H1 (cell line): Measurements from ENCODE around the gene TMEM120B. TPM values are rescaled to one million over a fixed set of nuclear protein-coding genes. Genes with fewer than 3 reads are reported as not detected.

Source experiments
- CTCF ChIA-PET: fragments of 300-600 bp; sonication (Branson Sonifier 250); formaldehyde crosslinking; loops from one replicate; lab custom pipeline; 2021; ENCODE audit not compliant: partially characterized antibody; lab: Charles Lee
- POLR2A ChIA-PET: fragments of 300-600 bp; sonication (Branson Sonifier 250); formaldehyde crosslinking; loops from one replicate; lab custom pipeline; 2021; ENCODE audit warnings: inconsistent platforms; ENCODE audit not compliant: partially characterized antibody; lab: Charles Lee
- DNase-seq, 2 experiments: peaks; one replicate each; pipeline versions ENCODE4 v3.0.0 to v3.0.0-alpha.2; 2010 to 2022; ENCODE audit warnings: low spot score in 2 of 2, low read depth in 1 of 2, mixed read lengths in 1 of 2
- FAIRE-seq: peaks from 2 replicates; lab custom pipeline; 2011; peaks lifted over from hg19 to GRCh38; lab: Jason Lieb, UNC
- H2AFZ ChIP-seq: 2 replicates; pipeline ENCODE4 v1.8.1; 2012; ENCODE audit warnings: low read length, inconsistent platforms
- H2AK5ac ChIP-seq: 2 replicates; pipeline ENCODE4 v1.6.1; 2013; ENCODE audit warnings: low read depth, low read length
- H2BK120ac ChIP-seq: replicated peaks from 2 replicates; pipeline ENCODE3; 2013; ENCODE audit warnings: low read depth, low read length, inconsistent platforms
- H2BK12ac ChIP-seq: 2 replicates; pipeline ENCODE4 v1.6.1; 2013; ENCODE audit warnings: low read depth, low read length
- H2BK15ac ChIP-seq: 2 replicates; pipeline ENCODE4 v1.6.1; 2013; ENCODE audit warnings: low read length
- H2BK20ac ChIP-seq: 2 replicates; pipeline ENCODE4 v1.6.1; 2013; ENCODE audit warnings: low read length
- H2BK5ac ChIP-seq: 2 replicates; pipeline ENCODE4 v1.6.1; 2013; ENCODE audit warnings: low read depth, low read length
- H3K14ac ChIP-seq: 2 replicates; pipeline ENCODE4 v1.6.1; 2013; ENCODE audit warnings: inconsistent platforms; ENCODE audit not compliant: insufficient read length
- H3K18ac ChIP-seq: 2 replicates; pipeline ENCODE4 v1.6.1; 2013; ENCODE audit warnings: low read length; ENCODE audit errors: extremely low read depth
- H3K23ac ChIP-seq: 2 replicates; pipeline ENCODE4 v1.6.1; 2013; ENCODE audit warnings: inconsistent platforms; ENCODE audit not compliant: insufficient read length
- H3K23me2 ChIP-seq: 2 replicates; pipeline ENCODE4 v1.6.1; 2013; ENCODE audit warnings: low read depth, low read length
- H3K27ac ChIP-seq: 2 replicates; pipeline ENCODE4 v1.6.1; 2011; ENCODE audit warnings: low read depth, low read length, inconsistent platforms
- H3K27me3 ChIP-seq, 4 experiments: replicated peaks in 1 of 4; 1 replicate in 1 of 4; 2 replicates in 3 of 4; pipeline versions ENCODE4 v1.6.1 to v1.8.1; 2011 to 2013; ENCODE audit warnings: low read length in 3 of 4, mild to moderate bottlenecking in 3 of 4, inconsistent platforms in 2 of 4, mixed read lengths in 2 of 4, moderate library complexity in 1 of 4; ENCODE audit not compliant: control insufficient read depth in 3 of 4, insufficient read depth in 3 of 4; ENCODE audit errors: extremely low read depth in 1 of 4
- H3K36me3 ChIP-seq, 4 experiments: 2 replicates each; pipeline versions ENCODE4 v1.6.1 to v1.8.1; 2011 to 2013; ENCODE audit warnings: mild to moderate bottlenecking in 4 of 4, low read length in 3 of 4, moderate library complexity in 2 of 4, control low read depth in 1 of 4, inconsistent platforms in 1 of 4; ENCODE audit not compliant: insufficient read depth in 4 of 4, control insufficient read depth in 2 of 4
- H3K4ac ChIP-seq: replicated peaks from 2 replicates; pipeline ENCODE3; 2013; ENCODE audit warnings: low read length, low read depth, mixed read lengths, inconsistent platforms; ENCODE audit not compliant: insufficient read length
- H3K4me1 ChIP-seq, 4 experiments: replicated peaks in 1 of 4; 1 replicate in 1 of 4; 2 replicates in 3 of 4; pipeline versions ENCODE4 v1.6.1 to v1.8.1; 2011 to 2013; ENCODE audit warnings: low read length in 3 of 4, inconsistent platforms in 2 of 4, mixed read lengths in 1 of 4; ENCODE audit not compliant: insufficient read depth in 4 of 4, control insufficient read depth in 3 of 4
- H3K4me2 ChIP-seq, 2 experiments: 2 replicates each; pipeline versions ENCODE4 v1.6.1 to v1.8.1; 2011 to 2013; ENCODE audit warnings: low read depth in 2 of 2, low read length in 2 of 2, control low read depth in 1 of 2, inconsistent platforms in 1 of 2, mild to moderate bottlenecking in 1 of 2; ENCODE audit not compliant: insufficient read depth in 1 of 2
- H3K4me3 ChIP-seq, 4 experiments: fragments of 200-600, 300-600 bp in 1 of 4; sonication (generic), shearing (Covaris generic), sonication (Bioruptor Twin) in 1 of 4; 2 replicates each; pipeline versions ENCODE4 v1.5.1 to v1.8.1; 2011 to 2016; ENCODE audit warnings: low read length in 4 of 4, low read depth in 3 of 4, control low read depth in 2 of 4, inconsistent platforms in 2 of 4, mild to moderate bottlenecking in 2 of 4, mixed read lengths in 1 of 4, moderate library complexity in 1 of 4; ENCODE audit not compliant: insufficient read depth in 2 of 4; ENCODE audit errors: extremely low read depth in 1 of 4
- H3K56ac ChIP-seq: replicated peaks from 2 replicates; pipeline ENCODE3; 2013; ENCODE audit warnings: low read depth, mild to moderate bottlenecking, mixed read lengths, low read length, inconsistent platforms; ENCODE audit not compliant: insufficient read length
- H3K79me1 ChIP-seq: 2 replicates; pipeline ENCODE4 v1.6.1; 2013; ENCODE audit warnings: low read depth, low read length, control low read depth
- H3K79me2 ChIP-seq, 2 experiments: 2 replicates each; pipeline versions ENCODE4 v1.6.1 to v1.8.1; 2012 to 2013; ENCODE audit warnings: low read length in 2 of 2, mild to moderate bottlenecking in 2 of 2, inconsistent platforms in 1 of 2; ENCODE audit not compliant: insufficient read depth in 2 of 2, control insufficient read depth in 1 of 2
- H3K9ac ChIP-seq, 4 experiments: replicated peaks in 1 of 4; 1 replicate in 1 of 4; 2 replicates in 3 of 4; pipeline versions ENCODE4 v1.6.1 to v1.8.1; 2011 to 2013; ENCODE audit warnings: low read depth in 3 of 4, low read length in 3 of 4, control low read depth in 2 of 4, mild to moderate bottlenecking in 2 of 4, moderate library complexity in 2 of 4, inconsistent platforms in 1 of 4; ENCODE audit errors: extremely low read depth in 1 of 4
- H3K9me3 ChIP-seq, 2 experiments: 2 replicates each; pipeline versions ENCODE4 v1.6.1 to v1.8.1; 2012 to 2013; ENCODE audit warnings: mild to moderate bottlenecking in 2 of 2, moderate library complexity in 2 of 2, control low read depth in 1 of 2, inconsistent platforms in 1 of 2, low read depth in 1 of 2, low read length in 1 of 2, mixed read lengths in 1 of 2; ENCODE audit not compliant: insufficient read depth in 2 of 2
- H4K20me1 ChIP-seq, 2 experiments: replicated peaks in 1 of 2; 2 replicates each; pipeline versions ENCODE3 to v1.8.1; 2011 to 2013; ENCODE audit warnings: inconsistent platforms in 2 of 2, low read length in 2 of 2, mild to moderate bottlenecking in 1 of 2; ENCODE audit not compliant: insufficient read depth in 2 of 2, control insufficient read depth in 1 of 2
- H4K5ac ChIP-seq: 2 replicates; pipeline ENCODE4 v1.6.1; 2013; ENCODE audit warnings: low read length, low read depth, mixed read lengths, inconsistent platforms; ENCODE audit not compliant: insufficient read length
- H4K8ac ChIP-seq: 2 replicates; pipeline ENCODE4 v1.8.0; 2013; ENCODE audit warnings: mild to moderate bottlenecking, moderate library complexity, low read length, inconsistent platforms; ENCODE audit not compliant: insufficient read depth; ENCODE audit errors: extremely low read depth
- H4K91ac ChIP-seq: replicated peaks from 2 replicates; pipeline ENCODE3; 2013; ENCODE audit warnings: low read length, mixed read lengths, inconsistent platforms; ENCODE audit not compliant: insufficient read length
- SP1 ChIP-seq: IDR thresholded peaks from 2 replicates; pipeline ENCODE4 v1.6.1; 2011; ENCODE audit warnings: low read depth, low read length
- TBP ChIP-seq: IDR thresholded peaks from 2 replicates; pipeline ENCODE4 v1.6.1; 2011; ENCODE audit warnings: low read depth, low read length, improper control_type of control experiment
- WGBS, 2 experiments: shearing (Covaris generic) in 1 of 2; methylation state at CpG; one replicate each; pipeline versions ENCODE4 v1.1.6 to v1.1.7; 2013 to 2015; ENCODE audit warnings: low lambda C conversion rate in 2 of 2, mixed read lengths in 2 of 2, inconsistent platforms in 1 of 2, low coverage in 1 of 2, missing lambda C conversion rate in 1 of 2; ENCODE audit not compliant: insufficient replicate concordance in 2 of 2, insufficient coverage in 1 of 2, insufficient read length in 1 of 2; ENCODE audit errors: extremely low coverage in 1 of 2, missing lambda C conversion rate in 1 of 2; 5-methylcytosine and 5-hydroxymethylcytosine counted together
- polyA plus RNA-seq, 7 experiments: library from polyadenylated mRNA; depleted of rRNA in 3 of 7; stranded (reverse) in 5 of 7; unstranded in 2 of 7; fragments of >200 nt in 5 of 7; fragments of 200-250 nt in 2 of 7; gene quantifications; 1 replicate in 5 of 7; 2 replicates in 1 of 7; 4 replicates in 1 of 7; pipeline versions ENCODE4 v1.2.1 to v1.2.3, GENCODE V29; 2011 to 2013; ENCODE audit warnings: missing spikeins in 2 of 7, mixed read lengths in 2 of 7
- total RNA-seq: library from RNA; stranded (reverse); fragmentation: NEBNext Ultra II Directional; extraction: Animal tissue kit (Norgen Biotek cat#: 25700); gene quantifications from 2 replicates; pipeline ENCODE4 v1.2.1, GENCODE V29; 2021
- TF ChIP-seq, protein P1 (sequence below): IDR thresholded peaks from 2 replicates; pipeline ENCODE4 v1.6.1; 2012; ENCODE audit warnings: inconsistent platforms

TMEM120B gene
- total and polyA plus RNA-seq, 2 of the 8 experiments (the other 6 are each of a cell fraction or from before 2014, with no cell fraction given) = 22.0 to 29.1 TPM

DNA sequence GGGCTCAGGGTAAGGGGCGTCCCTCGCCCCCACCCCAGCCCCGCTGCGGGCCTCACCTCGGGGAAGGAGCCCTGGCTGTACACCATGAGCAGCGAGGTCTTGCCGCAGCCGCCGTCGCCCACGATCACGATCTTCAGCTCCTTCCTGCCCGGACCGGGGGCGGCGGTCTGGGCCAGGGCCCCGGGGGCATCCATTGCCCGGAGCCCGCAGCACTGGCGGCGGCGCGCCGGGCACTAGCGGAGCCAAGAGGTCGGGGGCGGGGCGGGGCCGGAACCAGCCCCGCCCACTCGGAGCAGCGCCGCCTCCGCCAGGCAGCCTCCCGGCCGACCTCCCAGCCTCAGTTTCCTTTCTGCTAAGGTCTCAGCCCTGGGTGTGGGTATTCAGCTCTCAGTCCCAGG is 80.9 kb downstream of the TMEM120B start, which contains the start of gene RHOF:
Gene RHOF, minus strand, starts transcription at position 249 of the 398 bp plus-strand sequence. Its CDS starts 55 bp downstream, at position 194.
- Histone ChIP-seq H2AK5ac (peak within 1 kb of the TSS; percentile 28; the same call in 1 of the 2 replicates), H3K56ac (peak within 1 kb of the TSS; percentile 91), H3K23ac (no peak within 1 kb of the TSS), H3K4me3 (peak within 1 kb of the TSS; percentile 60 to 91 (median 66)), H3K18ac (peak within 1 kb of the TSS; percentile 76), H3K4me2 (peak within 1 kb of the TSS; percentile 6 to 82), H3K79me1 (0 out of 2 replicates have a peak, but pooled peaks cover 10% of the 10 kb centered on the region), H3K4me1 (peaks cover 5 to 33% (median 21%) of the 10 kb centered on the region in 4 experiments; a peak in 6 of 7 replicates), H4K91ac (peak within 1 kb of the TSS; percentile 97), H3K27ac (no peak within 1 kb of the TSS), H3K9me3 (no peaks in the 10 kb centered on the region), H2BK12ac (peak within 1 kb of the TSS; percentile 62), H2BK5ac (peak within 1 kb of the TSS; percentile 95; the same call in 1 of the 2 replicates), H4K5ac (peak within 1 kb of the TSS; percentile 95), H2BK15ac (peak within 1 kb of the TSS; percentile 93; the same call in 1 of the 2 replicates), H2BK120ac (no peak within 1 kb of the TSS), H4K20me1 (peaks cover 18 to 19% of the 10 kb centered on the region in 2 experiments), H3K4ac (peak within 1 kb of the TSS; percentile 38), H2BK20ac (no peak within 1 kb of the TSS), H3K27me3 (peaks cover 0 to 5% (median 1%) of the 10 kb centered on the region in 4 experiments; a peak in 2 of 7 replicates), H3K14ac (no peak within 1 kb of the TSS), H3K9ac (peak within 1 kb of the TSS; percentile 38 to 73 (median 40); a peak in 6 of 7 replicates), H3K23me2 (peaks cover 6% of the 10 kb centered on the region; the same call in 1 of the 2 replicates), H3K79me2 (peaks cover 0 to 11% of the 10 kb centered on the region in 2 experiments; a peak in 1 of 4 replicates), H3K36me3 (peaks cover 0 to 7% (median 3%) of the 10 kb centered on the region in 4 experiments; a peak in 4 of 8 replicates), H4K8ac (peak within 1 kb of the TSS; percentile 91), H2AFZ (peak within 1 kb of the TSS; percentile 76; the same call in 1 of the 2 replicates)
- ChIA-PET CTCF (interaction anchor here (0.6 to 18.2 kb wide), 35 partner anchors 14 to 317 kb away, joined by 3 to 363 read pairs (median 5); partner anchors contain the start of genes CFAP251, HPD, PSMD9 and SETD1B), POLR2A (interaction anchor here (1.6 to 34.9 kb wide), 9 partner anchors 6 to 96 kb away, joined by 4 to 958 read pairs (median 7); partner anchors contain the start of genes PSMD9, RHOF and SETD1B)
- WGBS, 2 experiments = 1% methylated on average over 30 of the region's 36 CpGs; no CpG with 5 or more reads in 1 of the 2 experiments
- no peak for DNase-seq
- no peak for FAIRE-seq
- TF ChIP-seq TBP (peak; percentile 29; the same call in 1 of the 2 replicates), SP1 (0 out of 2 replicates have a peak, but pooled peaks have one; percentile 32)
- TF ChIP-seq, protein P1, sequence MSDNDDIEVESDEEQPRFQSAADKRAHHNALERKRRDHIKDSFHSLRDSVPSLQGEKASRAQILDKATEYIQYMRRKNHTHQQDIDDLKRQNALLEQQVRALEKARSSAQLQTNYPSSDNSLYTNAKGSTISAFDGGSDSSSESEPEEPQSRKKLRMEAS = no peak
